GM23338 (cell line): ENCODE results near the gene ADAMTS10.
"Not testable (repeated sequence)": the region's sequence is repeated elsewhere in the genome, so short reads cannot be mapped to it uniquely, and the experiment has no call there.

Source experiments
- CREB1 ChIP-seq: fragments of 250-450 bp; sonication (Bioruptor Pico); IDR thresholded peaks from 2 replicates; pipeline ENCODE4 v1.5.0; 2020; ENCODE audit warnings: low read depth, mild to moderate bottlenecking, moderate library complexity
- EZH2 ChIP-seq: fragments of 200-600 bp; sonication (generic); IDR thresholded peaks from one replicate; pipeline ENCODE4 v1.8.0; 2017; ENCODE audit warnings: antibody characterized with exemption, mild to moderate bottlenecking, low read depth; ENCODE audit not compliant: unreplicated experiment
- EZH2phosphoT487 ChIP-seq: fragments of 200-600 bp; sonication (generic); IDR thresholded peaks from one replicate; pipeline ENCODE4 v1.8.1; 2018; ENCODE audit warnings: antibody characterized with exemption; ENCODE audit not compliant: unreplicated experiment
- JUNB ChIP-seq: IDR thresholded peaks from one replicate; pipeline ENCODE4 v1.6.1; 2016; ENCODE audit warnings: antibody characterized with exemption; ENCODE audit not compliant: unreplicated experiment
- NANOG ChIP-seq: IDR thresholded peaks from 2 replicates; pipeline ENCODE4 v1.6.1; 2016; ENCODE audit warnings: antibody characterized with exemption, borderline replicate concordance
- POLR2AphosphoS5 ChIP-seq: IDR thresholded peaks from 2 replicates; pipeline ENCODE4 v1.6.1; 2016; ENCODE audit warnings: antibody characterized with exemption, low read depth
- TF ChIP-seq, protein P1 (sequence below), 2 experiments: fragments of 200-600 bp in 1 of 2; sonication (generic) in 1 of 2; conservative IDR thresholded peaks; 2 replicates each; pipeline versions ENCODE4 v1.5.1 to v1.6.1; 2016 to 2017; ENCODE audit warnings: antibody characterized with exemption in 2 of 2, low read depth in 2 of 2, mild to moderate bottlenecking in 2 of 2, moderate library complexity in 1 of 2
- TF ChIP-seq, protein P2 (sequence below): fragments of 250-450 bp; sonication (Bioruptor Pico); IDR thresholded peaks from 2 replicates; pipeline ENCODE4 v1.5.0; 2020; ENCODE audit warnings: mild to moderate bottlenecking, moderate library complexity

DNA sequence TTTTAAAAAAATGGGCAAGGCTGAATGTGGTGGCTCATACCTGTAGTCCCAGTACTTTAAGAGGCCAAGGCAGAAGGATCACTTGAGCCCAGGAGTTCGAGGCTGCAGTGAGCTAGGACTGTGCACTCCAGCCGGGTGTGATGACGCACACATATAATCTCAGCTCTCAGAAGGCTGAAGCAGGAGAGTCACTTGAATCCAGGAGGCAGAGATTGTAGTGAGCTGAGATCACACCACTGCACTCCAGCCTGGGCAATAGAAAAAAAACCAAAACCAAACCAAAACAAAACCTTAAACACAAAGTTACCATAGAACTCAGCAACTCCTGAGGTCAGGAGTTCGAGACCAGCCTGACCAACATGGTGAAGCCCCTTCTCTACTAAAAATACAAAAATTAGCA, 26.6 kb upstream of the ADAMTS10 start:
- TF ChIP-seq, protein P1, sequence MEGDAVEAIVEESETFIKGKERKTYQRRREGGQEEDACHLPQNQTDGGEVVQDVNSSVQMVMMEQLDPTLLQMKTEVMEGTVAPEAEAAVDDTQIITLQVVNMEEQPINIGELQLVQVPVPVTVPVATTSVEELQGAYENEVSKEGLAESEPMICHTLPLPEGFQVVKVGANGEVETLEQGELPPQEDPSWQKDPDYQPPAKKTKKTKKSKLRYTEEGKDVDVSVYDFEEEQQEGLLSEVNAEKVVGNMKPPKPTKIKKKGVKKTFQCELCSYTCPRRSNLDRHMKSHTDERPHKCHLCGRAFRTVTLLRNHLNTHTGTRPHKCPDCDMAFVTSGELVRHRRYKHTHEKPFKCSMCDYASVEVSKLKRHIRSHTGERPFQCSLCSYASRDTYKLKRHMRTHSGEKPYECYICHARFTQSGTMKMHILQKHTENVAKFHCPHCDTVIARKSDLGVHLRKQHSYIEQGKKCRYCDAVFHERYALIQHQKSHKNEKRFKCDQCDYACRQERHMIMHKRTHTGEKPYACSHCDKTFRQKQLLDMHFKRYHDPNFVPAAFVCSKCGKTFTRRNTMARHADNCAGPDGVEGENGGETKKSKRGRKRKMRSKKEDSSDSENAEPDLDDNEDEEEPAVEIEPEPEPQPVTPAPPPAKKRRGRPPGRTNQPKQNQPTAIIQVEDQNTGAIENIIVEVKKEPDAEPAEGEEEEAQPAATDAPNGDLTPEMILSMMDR (conservative IDR thresholded peaks at IDR 0.05; ENCODE audit: low read depth in 2 of 2) = not testable (repeated sequence)
- not testable (repeated sequence) for TF ChIP-seq EZH2phosphoT487; JUNB; EZH2; CREB1 (CRISPR knock-in tag); POLR2AphosphoS5; NANOG
- TF ChIP-seq, protein P2, sequence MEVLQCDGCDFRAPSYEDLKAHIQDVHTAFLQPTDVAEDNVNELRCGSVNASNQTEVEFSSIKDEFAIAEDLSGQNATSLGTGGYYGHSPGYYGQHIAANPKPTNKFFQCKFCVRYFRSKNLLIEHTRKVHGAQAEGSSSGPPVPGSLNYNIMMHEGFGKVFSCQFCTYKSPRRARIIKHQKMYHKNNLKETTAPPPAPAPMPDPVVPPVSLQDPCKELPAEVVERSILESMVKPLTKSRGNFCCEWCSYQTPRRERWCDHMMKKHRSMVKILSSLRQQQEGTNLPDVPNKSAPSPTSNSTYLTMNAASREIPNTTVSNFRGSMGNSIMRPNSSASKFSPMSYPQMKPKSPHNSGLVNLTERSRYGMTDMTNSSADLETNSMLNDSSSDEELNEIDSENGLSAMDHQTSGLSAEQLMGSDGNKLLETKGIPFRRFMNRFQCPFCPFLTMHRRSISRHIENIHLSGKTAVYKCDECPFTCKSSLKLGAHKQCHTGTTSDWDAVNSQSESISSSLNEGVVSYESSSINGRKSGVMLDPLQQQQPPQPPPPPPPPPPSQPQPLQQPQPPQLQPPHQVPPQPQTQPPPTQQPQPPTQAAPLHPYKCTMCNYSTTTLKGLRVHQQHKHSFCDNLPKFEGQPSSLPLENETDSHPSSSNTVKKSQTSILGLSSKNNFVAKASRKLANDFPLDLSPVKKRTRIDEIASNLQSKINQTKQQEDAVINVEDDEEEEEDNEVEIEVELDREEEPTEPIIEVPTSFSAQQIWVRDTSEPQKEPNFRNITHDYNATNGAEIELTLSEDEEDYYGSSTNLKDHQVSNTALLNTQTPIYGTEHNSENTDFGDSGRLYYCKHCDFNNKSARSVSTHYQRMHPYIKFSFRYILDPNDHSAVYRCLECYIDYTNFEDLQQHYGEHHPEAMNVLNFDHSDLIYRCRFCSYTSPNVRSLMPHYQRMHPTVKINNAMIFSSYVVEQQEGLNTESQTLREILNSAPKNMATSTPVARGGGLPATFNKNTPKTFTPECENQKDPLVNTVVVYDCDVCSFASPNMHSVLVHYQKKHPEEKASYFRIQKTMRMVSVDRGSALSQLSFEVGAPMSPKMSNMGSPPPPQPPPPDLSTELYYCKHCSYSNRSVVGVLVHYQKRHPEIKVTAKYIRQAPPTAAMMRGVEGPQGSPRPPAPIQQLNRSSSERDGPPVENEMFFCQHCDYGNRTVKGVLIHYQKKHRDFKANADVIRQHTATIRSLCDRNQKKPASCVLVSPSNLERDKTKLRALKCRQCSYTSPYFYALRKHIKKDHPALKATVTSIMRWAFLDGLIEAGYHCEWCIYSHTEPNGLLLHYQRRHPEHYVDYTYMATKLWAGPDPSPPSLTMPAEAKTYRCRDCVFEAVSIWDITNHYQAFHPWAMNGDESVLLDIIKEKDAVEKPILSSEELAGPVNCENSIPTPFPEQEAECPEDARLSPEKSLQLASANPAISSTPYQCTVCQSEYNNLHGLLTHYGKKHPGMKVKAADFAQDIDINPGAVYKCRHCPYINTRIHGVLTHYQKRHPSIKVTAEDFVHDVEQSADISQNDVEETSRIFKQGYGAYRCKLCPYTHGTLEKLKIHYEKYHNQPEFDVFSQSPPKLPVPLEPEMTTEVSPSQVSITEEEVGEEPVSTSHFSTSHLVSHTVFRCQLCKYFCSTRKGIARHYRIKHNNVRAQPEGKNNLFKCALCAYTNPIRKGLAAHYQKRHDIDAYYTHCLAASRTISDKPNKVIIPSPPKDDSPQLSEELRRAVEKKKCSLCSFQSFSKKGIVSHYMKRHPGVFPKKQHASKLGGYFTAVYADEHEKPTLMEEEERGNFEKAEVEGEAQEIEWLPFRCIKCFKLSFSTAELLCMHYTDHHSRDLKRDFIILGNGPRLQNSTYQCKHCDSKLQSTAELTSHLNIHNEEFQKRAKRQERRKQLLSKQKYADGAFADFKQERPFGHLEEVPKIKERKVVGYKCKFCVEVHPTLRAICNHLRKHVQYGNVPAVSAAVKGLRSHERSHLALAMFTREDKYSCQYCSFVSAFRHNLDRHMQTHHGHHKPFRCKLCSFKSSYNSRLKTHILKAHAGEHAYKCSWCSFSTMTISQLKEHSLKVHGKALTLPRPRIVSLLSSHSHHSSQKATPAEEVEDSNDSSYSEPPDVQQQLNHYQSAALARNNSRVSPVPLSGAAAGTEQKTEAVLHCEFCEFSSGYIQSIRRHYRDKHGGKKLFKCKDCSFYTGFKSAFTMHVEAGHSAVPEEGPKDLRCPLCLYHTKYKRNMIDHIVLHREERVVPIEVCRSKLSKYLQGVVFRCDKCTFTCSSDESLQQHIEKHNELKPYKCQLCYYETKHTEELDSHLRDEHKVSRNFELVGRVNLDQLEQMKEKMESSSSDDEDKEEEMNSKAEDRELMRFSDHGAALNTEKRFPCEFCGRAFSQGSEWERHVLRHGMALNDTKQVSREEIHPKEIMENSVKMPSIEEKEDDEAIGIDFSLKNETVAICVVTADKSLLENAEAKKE = not testable (repeated sequence)
